Embryonic facial prominence (tissue), 1 donor: ENCODE results near the gene SENP6.

Source experiments
- DNase-seq: peaks from one replicate; pipeline ENCODE4 v3.0.0-alpha.2; 2016; ENCODE audit errors: extremely low spot score

The SENP6 gene

DNA sequence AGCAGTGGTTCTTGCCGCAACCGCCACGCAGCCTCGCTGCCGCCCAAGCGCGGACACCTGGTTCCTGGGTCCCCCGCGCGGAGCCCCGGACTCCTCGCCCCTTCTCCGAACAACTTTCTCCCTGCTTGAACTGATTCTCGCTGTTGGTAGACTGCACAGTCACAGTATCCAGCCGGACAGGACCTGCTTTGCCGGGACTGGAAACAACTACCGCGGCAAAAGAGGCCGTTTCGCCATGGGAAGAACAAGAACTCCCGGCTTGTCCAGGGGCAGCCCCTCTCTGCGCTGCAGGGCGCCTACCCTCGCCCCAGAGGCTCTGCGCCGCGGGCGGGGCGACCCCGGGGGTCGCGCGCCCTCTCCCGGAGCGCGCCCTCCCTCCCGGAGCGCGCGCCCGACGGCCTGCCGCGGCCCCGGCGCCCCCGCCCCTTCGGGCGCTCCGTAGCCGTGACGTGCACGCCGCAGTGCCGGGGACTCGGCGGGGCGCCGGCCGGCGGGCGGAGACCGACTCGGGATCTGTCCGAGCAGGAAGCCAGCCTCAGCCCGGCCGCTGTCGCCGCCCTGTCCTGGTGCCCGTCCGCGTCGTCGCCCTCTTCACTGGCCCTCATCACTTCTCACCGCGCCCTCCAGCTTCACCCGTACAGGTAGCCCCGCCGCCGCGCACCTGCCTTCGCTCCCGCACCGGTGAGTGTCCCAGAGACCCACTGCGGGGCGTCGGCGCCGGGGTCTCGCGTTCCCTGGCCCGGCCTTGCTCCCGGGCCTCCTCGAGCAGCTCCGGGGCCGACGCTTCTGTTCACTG lies 147.3 kb downstream of the SENP6 start, which contains the start of gene MYO6:
Gene MYO6, plus strand, starts transcription at position 497 of the 796 bp plus-strand sequence. CDS start 68,309 bp downstream, outside the sequence.
- no peak for DNase-seq

- DNase-seq = no peak
These were observed 149.8 kb downstream of the SENP6 start for GRCh38 chr6:75751443-75751842.

GRCh38 chr6:75752365-75752764 lies 150.7 kb downstream of the SENP6 start:
- DNase-seq = no peak

DNA sequence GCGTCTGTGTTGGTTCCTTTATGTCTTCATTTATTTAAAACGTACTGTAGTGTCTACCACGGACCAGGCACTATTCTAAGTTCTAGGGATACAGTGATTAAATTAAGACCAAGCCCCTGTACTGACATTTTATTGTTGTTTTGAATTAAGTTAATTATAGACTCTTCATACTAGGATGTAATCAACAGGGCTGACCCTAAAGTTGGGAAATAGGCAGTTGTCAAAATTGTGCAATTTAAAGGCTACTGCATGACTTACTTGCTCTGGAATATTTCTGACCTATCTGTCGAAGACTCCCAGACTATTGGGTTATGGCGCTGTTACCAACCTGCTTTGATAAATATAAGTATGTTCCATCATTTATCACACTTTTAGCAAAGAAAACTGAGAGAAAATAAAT lies 154.0 kb downstream of the SENP6 start:
- DNase-seq = no peak

GRCh38 chr6:75757295-75757694 lies 155.6 kb downstream of the SENP6 start:
- no peak for DNase-seq

DNA sequence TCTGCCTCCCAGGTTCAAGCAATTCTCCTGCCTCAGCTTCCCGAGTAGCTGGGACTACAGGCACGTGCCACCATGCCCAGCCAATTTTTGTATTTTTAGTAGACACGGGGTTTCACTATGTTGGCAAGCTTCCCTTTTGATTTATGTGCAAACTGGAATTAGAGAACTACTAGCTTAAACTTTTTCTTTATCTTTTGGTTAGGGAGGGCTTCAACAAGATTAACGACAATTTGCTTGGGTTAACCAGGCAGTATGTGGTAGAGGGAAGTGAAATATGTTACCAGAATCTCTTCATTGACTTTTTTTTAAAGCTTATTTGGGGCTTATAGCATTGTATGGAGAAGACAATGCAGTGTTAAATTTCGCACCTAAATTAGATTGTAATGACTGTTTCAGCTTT lies 156.4 kb downstream of the SENP6 start:
- DNase-seq = no peak

DNA sequence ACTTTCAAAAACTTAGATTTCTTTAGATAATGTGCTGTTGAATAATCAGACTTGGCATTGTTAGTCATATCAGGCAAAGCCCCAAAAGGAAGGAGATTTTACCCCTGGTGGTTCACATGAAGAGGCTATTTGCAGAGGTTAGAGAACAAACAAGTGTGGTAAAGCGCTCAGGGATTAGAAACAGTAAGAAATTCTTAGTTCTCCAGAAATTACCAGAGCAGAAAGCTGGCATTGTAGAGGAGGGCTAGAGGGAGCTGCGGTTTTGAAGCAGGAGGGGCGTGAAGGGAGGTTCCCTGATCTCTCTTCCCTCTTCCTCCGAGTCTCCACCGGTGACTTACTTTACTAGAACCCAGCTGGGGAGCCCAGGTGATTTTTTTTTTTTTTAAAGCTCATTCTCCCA lies 157.5 kb downstream of the SENP6 start:
- no peak for DNase-seq

DNA sequence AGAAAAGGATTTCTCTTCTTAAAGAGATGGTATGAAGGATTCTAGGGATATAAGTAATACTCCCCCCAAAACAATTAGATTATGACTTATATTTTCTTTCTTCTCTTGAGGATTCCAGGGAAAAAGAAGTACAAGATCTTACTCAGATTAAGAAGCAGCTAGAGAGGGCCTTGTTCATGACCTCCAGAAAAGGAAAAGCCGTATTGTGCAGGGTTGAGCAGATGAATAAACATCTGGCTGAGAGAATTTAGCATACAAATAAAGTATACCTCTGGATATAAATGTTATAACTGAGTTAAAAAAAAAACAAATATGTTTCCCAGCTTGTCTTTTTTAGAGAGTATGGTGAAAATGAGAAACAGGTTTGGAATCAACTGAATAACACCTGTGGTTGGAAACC lies 158.6 kb downstream of the SENP6 start:
- DNase-seq = no peak

GRCh38 chr6:75761489-75761888 lies 159.8 kb downstream of the SENP6 start:
- DNase-seq = no peak

DNA sequence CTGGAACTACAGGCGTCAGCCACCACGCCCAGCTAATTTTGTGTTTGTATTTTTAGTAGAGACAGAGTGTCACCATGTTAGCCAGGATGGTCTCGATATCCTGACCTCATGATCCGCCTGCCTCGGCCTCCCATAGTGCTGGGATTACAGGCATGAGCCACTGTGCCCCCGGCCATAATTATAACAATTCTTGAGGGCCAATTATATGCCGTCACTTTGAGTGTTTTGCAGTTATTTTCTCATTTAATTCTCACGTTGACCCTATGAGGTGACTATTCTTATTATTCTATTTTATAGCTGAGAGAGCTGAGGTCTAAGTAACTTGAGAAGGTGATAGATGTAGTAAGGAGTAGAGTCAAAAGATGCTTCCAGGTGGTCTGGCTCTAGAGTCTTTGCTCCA lies 160.4 kb downstream of the SENP6 start:
- DNase-seq = no peak

DNA sequence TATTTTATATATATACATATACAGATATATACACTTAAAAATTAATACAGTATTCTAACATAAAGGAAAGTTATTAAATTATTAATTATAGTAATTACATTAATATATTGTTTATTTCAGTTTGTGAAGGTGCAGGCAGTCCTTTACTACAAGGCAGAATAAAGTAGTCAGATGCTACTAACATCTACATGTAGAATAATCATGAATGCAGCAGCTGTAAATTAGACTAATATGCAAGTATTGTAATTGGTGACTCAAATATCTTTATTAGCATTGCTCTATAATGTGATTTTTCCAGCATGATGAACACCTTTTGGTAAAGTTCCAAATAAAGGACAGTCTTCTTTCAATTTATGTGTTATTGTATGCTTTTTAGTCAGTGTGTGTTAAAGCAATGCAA lies 164.7 kb downstream of the SENP6 start:
- DNase-seq = no peak
